ENCODE measurements around the gene HSPA5.
"Not testable (repeated sequence)": the region's sequence is repeated elsewhere in the genome, so short reads cannot be mapped to it uniquely, and the experiment has no call there.

HSPA5 gene

DNA sequence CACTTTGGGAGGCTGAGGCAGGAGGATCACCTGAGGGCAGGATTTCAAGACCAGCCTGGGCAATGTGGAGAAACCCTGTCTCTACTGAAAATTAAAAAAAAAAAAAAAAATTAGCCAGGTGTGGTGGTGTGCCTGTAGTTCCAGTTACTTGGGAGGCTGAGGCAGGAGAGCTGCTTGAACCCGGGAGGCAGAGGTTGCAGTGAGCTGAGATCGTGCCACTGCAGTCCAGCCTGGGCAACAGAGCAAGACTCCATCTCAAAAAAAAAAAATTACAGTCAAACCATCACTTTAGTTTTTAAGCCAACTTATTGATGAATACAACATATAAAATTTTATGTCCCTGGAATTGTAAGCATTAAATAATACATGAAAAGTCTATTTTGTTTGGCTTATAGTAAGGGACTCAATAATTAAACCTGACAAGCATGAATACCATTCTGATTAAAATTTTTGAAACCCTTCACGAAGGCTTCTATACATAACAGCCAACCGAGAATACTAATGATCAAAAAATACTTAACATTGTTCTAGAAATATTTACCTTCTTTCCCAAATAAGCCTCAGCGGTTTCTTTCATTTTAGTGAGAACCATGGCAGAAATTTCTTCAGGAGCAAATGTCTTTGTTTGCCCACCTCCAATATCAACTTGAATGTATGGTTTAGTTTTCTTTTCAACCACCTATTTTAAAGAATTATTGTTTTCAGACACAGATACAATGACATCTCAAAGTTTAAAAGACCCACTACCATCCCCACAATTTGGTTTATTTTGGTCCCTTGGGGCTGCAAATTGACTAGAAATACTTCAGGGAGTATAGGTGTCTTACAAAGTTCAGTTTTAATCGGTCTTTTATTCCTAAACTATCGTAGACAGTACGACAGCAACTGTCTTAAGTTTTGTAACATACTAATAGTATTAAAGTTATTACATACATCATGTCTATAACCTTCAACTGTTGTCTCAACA lies 1.2 kb downstream of the HSPA5 start:
- peaks cover 13% of the 10 kb centered on the region for H3K36me3 ChIP-seq (ENCODE audit: control insufficient read depth, insufficient read depth, low read length)
- H3K4me3 ChIP-seq (replicated peaks; ENCODE audit: low read depth, low read length): peak overlapping the region; percentile 99
- TF ChIP-seq, protein P1, sequence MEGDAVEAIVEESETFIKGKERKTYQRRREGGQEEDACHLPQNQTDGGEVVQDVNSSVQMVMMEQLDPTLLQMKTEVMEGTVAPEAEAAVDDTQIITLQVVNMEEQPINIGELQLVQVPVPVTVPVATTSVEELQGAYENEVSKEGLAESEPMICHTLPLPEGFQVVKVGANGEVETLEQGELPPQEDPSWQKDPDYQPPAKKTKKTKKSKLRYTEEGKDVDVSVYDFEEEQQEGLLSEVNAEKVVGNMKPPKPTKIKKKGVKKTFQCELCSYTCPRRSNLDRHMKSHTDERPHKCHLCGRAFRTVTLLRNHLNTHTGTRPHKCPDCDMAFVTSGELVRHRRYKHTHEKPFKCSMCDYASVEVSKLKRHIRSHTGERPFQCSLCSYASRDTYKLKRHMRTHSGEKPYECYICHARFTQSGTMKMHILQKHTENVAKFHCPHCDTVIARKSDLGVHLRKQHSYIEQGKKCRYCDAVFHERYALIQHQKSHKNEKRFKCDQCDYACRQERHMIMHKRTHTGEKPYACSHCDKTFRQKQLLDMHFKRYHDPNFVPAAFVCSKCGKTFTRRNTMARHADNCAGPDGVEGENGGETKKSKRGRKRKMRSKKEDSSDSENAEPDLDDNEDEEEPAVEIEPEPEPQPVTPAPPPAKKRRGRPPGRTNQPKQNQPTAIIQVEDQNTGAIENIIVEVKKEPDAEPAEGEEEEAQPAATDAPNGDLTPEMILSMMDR (IDR thresholded peaks at IDR 0.05; ENCODE audit: insufficient read depth, low read length, poor library complexity, severe bottlenecking): no peak
- no peaks in the 10 kb centered on the region for H3K27me3 ChIP-seq (replicated peaks; ENCODE audit: control insufficient read depth, insufficient read depth, low read length)
- DNase-seq (ENCODE audit: extremely low read depth, insufficient read length): no peak

DNA sequence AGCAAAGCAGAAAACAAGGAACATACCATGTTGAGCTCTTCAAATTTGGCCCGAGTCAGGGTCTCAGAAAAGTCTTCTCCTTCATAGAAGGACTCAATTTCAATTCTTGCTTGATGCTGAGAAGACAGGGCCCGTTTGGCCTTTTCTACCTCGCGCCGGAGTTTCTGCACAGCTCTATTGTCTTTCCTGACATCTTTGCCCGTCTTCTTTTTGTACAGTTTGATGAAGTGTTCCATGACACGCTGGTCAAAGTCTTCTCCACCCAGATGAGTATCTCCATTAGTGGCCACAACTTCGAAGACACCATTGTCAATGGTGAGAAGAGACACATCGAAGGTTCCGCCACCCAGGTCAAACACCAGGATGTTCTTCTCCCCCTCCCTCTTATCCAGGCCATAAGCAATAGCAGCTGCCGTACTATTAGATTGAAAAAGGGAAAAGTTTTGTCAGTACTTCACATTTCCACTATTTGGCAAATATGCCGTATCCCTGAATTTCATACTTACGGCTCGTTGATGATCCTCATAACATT lies 2.2 kb downstream of the HSPA5 start:
- H3K36me3 ChIP-seq (ENCODE audit: control insufficient read depth, insufficient read depth, low read length): peaks cover 15% of the 10 kb centered on the region
- DNase-seq (ENCODE audit: extremely low read depth, insufficient read length): no peak
- TF ChIP-seq, protein P1 (IDR thresholded peaks at IDR 0.05; ENCODE audit: insufficient read depth, low read length, poor library complexity, severe bottlenecking): no peak
- no peaks in the 10 kb centered on the region for H3K27me3 ChIP-seq (replicated peaks; ENCODE audit: control insufficient read depth, insufficient read depth, low read length)
- H3K4me3 ChIP-seq (replicated peaks; ENCODE audit: low read depth, low read length): peak overlapping the region; percentile 99

DNA sequence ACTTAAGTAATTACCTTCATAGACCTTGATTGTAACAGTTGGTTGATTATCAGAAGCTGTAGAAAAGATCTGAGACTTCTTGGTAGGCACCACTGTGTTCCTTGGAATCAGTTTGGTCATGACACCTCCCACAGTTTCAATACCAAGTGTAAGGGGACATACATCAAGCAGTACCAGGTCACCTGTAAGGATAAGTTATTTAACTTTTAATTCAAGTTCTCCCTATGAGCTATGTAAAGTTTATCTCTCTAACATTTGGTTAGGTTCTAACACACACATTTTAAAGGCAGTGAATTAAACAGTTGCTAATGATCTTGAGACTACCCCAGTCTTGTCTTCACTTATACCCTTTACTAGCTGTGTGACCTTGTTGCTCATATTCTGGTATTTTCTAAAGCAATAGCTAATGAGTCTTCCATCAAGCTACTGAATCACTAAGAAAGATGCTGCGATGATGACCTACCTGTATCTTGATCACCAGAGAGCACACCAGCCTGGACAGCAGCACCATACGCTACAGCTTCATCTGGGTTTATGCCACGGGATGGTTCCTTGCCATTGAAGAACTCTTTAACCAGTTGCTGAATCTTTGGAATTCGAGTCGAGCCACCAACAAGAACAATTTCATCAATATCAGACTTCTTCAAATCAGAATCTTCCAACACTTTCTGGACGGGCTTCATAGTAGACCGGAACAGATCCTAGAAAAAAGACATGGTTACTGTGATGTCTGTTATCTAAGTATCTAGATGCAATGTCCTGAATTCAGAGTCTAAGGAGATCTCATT lies 2.8 kb downstream of the HSPA5 start:
- Histone ChIP-seq H3K4me3 (replicated peaks; ENCODE audit: low read depth, low read length) (peak overlapping the region; percentile 99), H3K27me3 (replicated peaks; ENCODE audit: control insufficient read depth, insufficient read depth, low read length) (no peaks in the 10 kb centered on the region), H3K36me3 (ENCODE audit: control insufficient read depth, insufficient read depth, low read length) (peaks cover 15% of the 10 kb centered on the region)
- DNase-seq (ENCODE audit: extremely low read depth, insufficient read length): no peak
- TF ChIP-seq, protein P1 (IDR thresholded peaks at IDR 0.05; ENCODE audit: insufficient read depth, low read length, poor library complexity, severe bottlenecking): no peak

DNA sequence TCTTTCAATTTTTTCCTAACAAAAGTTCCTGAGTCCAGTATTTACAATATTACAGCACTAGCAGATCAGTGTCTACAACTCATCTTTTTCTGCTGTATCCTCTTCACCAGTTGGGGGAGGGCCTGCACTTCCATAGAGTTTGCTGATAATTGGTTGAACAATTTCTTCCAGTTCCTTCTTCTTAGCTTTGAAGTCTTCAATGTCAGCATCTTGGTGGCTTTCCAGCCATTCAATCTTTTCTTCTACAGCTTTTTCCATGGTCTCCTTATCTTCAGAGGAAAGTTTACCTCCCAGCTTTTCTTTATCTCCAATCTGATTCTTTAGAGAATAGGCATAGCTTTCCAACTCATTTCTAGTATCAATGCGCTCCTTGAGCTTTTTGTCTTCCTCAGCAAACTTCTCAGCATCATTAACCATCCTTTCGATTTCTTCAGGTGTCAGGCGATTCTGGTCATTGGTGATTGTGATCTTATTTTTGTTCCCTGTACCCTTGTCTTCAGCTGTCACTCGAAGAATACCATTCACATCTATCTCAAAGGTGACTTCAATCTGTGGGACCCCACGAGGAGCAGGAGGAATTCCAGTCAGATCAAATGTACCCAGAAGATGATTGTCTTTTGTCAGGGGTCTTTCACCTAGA lies 4.5 kb downstream of the HSPA5 start:
- H3K27me3 ChIP-seq (replicated peaks; ENCODE audit: control insufficient read depth, insufficient read depth, low read length); DNase-seq (ENCODE audit: extremely low read depth, insufficient read length): not testable (repeated sequence)
- H3K4me3 ChIP-seq (replicated peaks; ENCODE audit: low read depth, low read length): peak overlapping the region; percentile 99
- peaks cover 17% of the 10 kb centered on the region for H3K36me3 ChIP-seq (ENCODE audit: control insufficient read depth, insufficient read depth, low read length)

DNA sequence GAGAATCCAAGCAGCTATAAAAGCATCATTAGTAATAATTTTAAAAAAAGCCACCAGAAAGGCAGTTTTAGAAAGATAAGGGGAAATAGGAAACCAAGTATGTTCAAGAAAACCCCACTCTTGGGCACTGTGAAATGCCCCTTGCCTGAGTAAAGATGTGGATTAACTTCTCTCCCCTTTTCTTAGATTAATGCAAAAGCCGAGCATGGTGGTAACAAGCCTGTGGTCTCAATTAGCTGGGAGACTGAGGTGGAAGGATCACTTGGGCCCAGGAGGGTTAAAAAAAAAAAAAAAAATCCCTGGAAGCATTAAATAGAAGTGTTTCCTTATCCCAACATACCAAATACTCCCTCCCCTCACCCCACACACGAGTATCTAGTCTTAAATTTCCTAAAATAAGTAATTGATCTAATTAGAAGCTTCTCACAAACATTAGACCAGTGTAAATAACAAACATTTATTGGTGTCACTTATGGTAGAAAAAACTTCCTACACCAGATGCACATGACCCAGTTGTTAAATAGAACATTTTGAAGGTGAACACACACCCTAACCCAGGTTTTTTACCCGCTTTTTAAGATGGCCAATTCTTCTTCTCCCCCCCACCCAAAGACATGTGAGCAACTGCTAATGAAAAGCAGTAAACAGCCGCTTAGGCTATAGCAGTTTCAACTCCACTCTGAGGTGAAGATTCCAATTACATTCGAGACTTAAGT lies 5.2 kb downstream of the HSPA5 start:
- Histone ChIP-seq H3K4me3 (replicated peaks; ENCODE audit: low read depth, low read length) (no peak overlapping the region; the same call in 1 of the 2 replicates), H3K36me3 (ENCODE audit: control insufficient read depth, insufficient read depth, low read length) (peaks cover 17% of the 10 kb centered on the region), H3K27me3 (replicated peaks; ENCODE audit: control insufficient read depth, insufficient read depth, low read length) (no peaks in the 10 kb centered on the region)
- no peak for DNase-seq (ENCODE audit: extremely low read depth, insufficient read length)
- TF ChIP-seq, protein P1 (IDR thresholded peaks at IDR 0.05; ENCODE audit: insufficient read depth, low read length, poor library complexity, severe bottlenecking): no peak

DNA sequence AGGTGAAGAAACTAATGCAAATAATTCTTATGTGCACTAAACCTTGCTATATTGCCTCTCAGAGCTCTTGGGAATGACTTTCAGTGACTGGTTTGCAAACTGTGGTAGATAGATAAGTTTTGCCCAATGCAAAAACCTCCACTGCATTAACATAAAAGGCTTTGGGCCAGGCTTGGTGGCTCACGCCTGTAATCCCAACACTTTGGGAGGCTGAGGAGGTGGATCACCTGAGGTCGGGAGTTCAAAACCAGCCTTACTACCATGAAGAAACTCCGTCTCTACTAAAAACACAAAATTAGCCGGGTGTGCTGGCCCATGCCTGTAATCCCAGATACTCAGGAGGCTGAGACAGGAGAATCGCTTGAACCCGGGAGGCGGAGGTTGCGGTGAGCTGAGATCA lies 7.0 kb downstream of the HSPA5 start:
- H3K27me3 ChIP-seq (replicated peaks; ENCODE audit: control insufficient read depth, insufficient read depth, low read length); H3K4me3 ChIP-seq (replicated peaks; ENCODE audit: low read depth, low read length); DNase-seq (ENCODE audit: extremely low read depth, insufficient read length): not testable (repeated sequence)
- peaks cover 15% of the 10 kb centered on the region for H3K36me3 ChIP-seq (ENCODE audit: control insufficient read depth, insufficient read depth, low read length)
